GM12878 (cell line): Measurements from ENCODE around the gene YES1. TPM values are rescaled to one million over a fixed set of nuclear protein-coding genes. Genes with fewer than 3 reads are reported as not detected.

Experiments
- ATF3 ChIP-seq: IDR thresholded peaks from 2 replicates; pipeline ENCODE4 v1.6.1; 2011; ENCODE audit warnings: low read depth, mild to moderate bottlenecking, low read length, moderate library complexity, borderline replicate concordance; ENCODE audit errors: extremely low read depth
- BCL11A ChIP-seq: IDR thresholded peaks from 2 replicates; pipeline ENCODE4 v1.6.1; 2011; ENCODE audit warnings: low read depth, low read length
- DPF2 ChIP-seq: fragments of 450-650 bp; IDR thresholded peaks from 2 replicates; pipeline ENCODE4 v1.6.1; 2017; ENCODE audit warnings: mild to moderate bottlenecking
- IKZF1 ChIP-seq: fragments of 450-650 bp; conservative IDR thresholded peaks from 2 replicates; pipeline ENCODE4 v1.6.1; 2017; ENCODE audit warnings: antibody characterized with exemption, mild to moderate bottlenecking
- LARP7 ChIP-seq: fragments of 450-650 bp; IDR thresholded peaks from 2 replicates; pipeline ENCODE4 v1.6.1; 2017; ENCODE audit warnings: mild to moderate bottlenecking
- NKRF ChIP-seq: fragments of 450-650 bp; conservative IDR thresholded peaks from 2 replicates; pipeline ENCODE4 v1.6.1; 2017; ENCODE audit warnings: mild to moderate bottlenecking, moderate library complexity
- PAX5 ChIP-seq: IDR thresholded peaks from 2 replicates; pipeline ENCODE4 v1.6.1; 2011; ENCODE audit warnings: low read depth, low read length, borderline replicate concordance
- RFX5 ChIP-seq: IDR thresholded peaks from 2 replicates; pipeline ENCODE4 v1.6.1; 2011; ENCODE audit warnings: low read depth, low read length, improper control_type of control experiment
- SMARCA5 ChIP-seq: fragments of 450-650 bp; IDR thresholded peaks from 2 replicates; pipeline ENCODE4 v1.6.1; 2017; ENCODE audit warnings: mild to moderate bottlenecking
- STAT1 ChIP-seq: fragments of 450-650 bp; conservative IDR thresholded peaks from 2 replicates; pipeline ENCODE4 v1.6.1; 2014; ENCODE audit warnings: antibody characterized with exemption, mild to moderate bottlenecking
- SUPT20H ChIP-seq: IDR thresholded peaks from 2 replicates; pipeline ENCODE4 v1.6.1; 2011; ENCODE audit warnings: low read depth, mild to moderate bottlenecking, low read length, moderate library complexity, borderline replicate concordance; ENCODE audit not compliant: control insufficient read depth
- TAF1 ChIP-seq: IDR thresholded peaks from 2 replicates; pipeline ENCODE4 v1.6.1; 2011; ENCODE audit warnings: mild to moderate bottlenecking, low read depth, low read length, borderline replicate concordance
- ZNF217 ChIP-seq: fragments of 450-650 bp; IDR thresholded peaks from 2 replicates; pipeline ENCODE4 v1.6.1; 2017; ENCODE audit warnings: antibody characterized with exemption, mild to moderate bottlenecking
- ZNF687 ChIP-seq: fragments of 450-650 bp; IDR thresholded peaks from 2 replicates; pipeline ENCODE4 v1.6.1; 2017; ENCODE audit warnings: mild to moderate bottlenecking, moderate library complexity
- polyA plus RNA-seq, 11 experiments: library from polyadenylated mRNA; depleted of rRNA in 4 of 11; unstranded in 6 of 11; stranded (reverse) in 5 of 11; fragments of >200 nt; fragmentation: Nextera tagmentation in 4 of 11; fragmentation: Illumina TruSeq in 1 of 11; extraction: Ambion mirVana in 4 of 11; extraction: Trizol in 1 of 11; gene quantifications; 1 replicate in 1 of 11; 2 replicates in 10 of 11; pipeline versions ENCODE4 v1.2.1 to v1.2.3, GENCODE V29; 2011 to 2016; ENCODE audit warnings: inconsistent platforms in 2 of 11, missing spikeins in 2 of 11, low read depth in 1 of 11
- total RNA-seq, 4 experiments: library from RNA; depleted of rRNA in 3 of 4; stranded (reverse); fragments of >200 nt in 3 of 4; fragmentation: Illumina TruSeq in 1 of 4; extraction: Trizol in 1 of 4; gene quantifications; 2 replicates each; pipeline versions ENCODE4 v1.2.1 to v1.2.3, GENCODE V29; 2013 to 2021

Gene YES1
- total and polyA plus RNA-seq, 10 of the 15 experiments (the other 5 are each of a cell fraction or from before 2014, with no cell fraction given) = 2.3 to 7.9 (median 5.8) TPM

GRCh38 chr18:811892-812375 lies at the start of gene YES1 (continued):
- TF ChIP-seq ZNF687 = 0 out of 2 replicates have a peak, but pooled peaks have one; percentile 22
- TF ChIP-seq SUPT20H = no peak
- peak; percentile 69; the same call in 1 of the 2 replicates for TF ChIP-seq SMARCA5
- TF ChIP-seq TAF1 = no peak
- no peak for TF ChIP-seq ATF3
- no peak for TF ChIP-seq STAT1
- peak; percentile 71 for TF ChIP-seq NKRF
- TF ChIP-seq DPF2 = peak; percentile 83; the same call in 1 of the 2 replicates
- TF ChIP-seq RFX5 = no peak
- TF ChIP-seq LARP7 = peak; percentile 78
- TF ChIP-seq IKZF1 = peak; percentile 71
- TF ChIP-seq BCL11A = no peak
- TF ChIP-seq ZNF217 = 0 out of 2 replicates have a peak, but pooled peaks have one; percentile 33
- 0 out of 2 replicates have a peak, but pooled peaks have one; percentile 6 for TF ChIP-seq PAX5
- TF ChIP-seq, all 136 proteins: peak for 13
